ENCODE data around the gene TREML2.

TREML2 gene

GRCh38 chr6:41150671-41151070, 50.3 kb downstream of the TREML2 start:
- no peak for DNase-seq (ENCODE audit: low read depth in 3 of 3)

- DNase-seq (ENCODE audit: low read depth in 3 of 3) = no peak
Observed at GRCh38 chr6:41147917-41148316, 53.0 kb downstream of the TREML2 start.
